OCI-LY1 (cell line): ENCODE results near the gene EYS.

Experiments
- H2AFZ ChIP-seq: fragments of 200-600 bp; sonication (generic), shearing (Covaris generic); 2 replicates; pipeline ENCODE4 v1.6.0; 2014; ENCODE audit warnings: antibody characterized with exemption, mild to moderate bottlenecking, low read length
- H3F3A ChIP-seq: fragments of 200-600 bp; sonication (generic), shearing (Covaris generic); 2 replicates; pipeline ENCODE4 v1.6.0; 2014; ENCODE audit warnings: mild to moderate bottlenecking, antibody characterized with exemption, low read length, moderate library complexity; ENCODE audit not compliant: insufficient read depth
- H3K27ac ChIP-seq: fragments of 200-600 bp; sonication (generic); 2 replicates; pipeline ENCODE4 v1.5.1; 2014; ENCODE audit warnings: low read length, mixed run types, mild to moderate bottlenecking, low read depth; ENCODE audit not compliant: poor library complexity, severe bottlenecking
- H3K27me3 ChIP-seq: fragments of 200-600 bp; sonication (generic); 2 replicates; pipeline ENCODE4 v1.6.0; 2014; ENCODE audit warnings: antibody characterized with exemption, mild to moderate bottlenecking, low read length, moderate library complexity; ENCODE audit not compliant: insufficient read depth
- H3K36me3 ChIP-seq: fragments of 200-600 bp; sonication (generic); 2 replicates; pipeline ENCODE4 v1.6.1; 2014; ENCODE audit warnings: mild to moderate bottlenecking, antibody characterized with exemption, low read length, moderate library complexity, mixed read lengths; ENCODE audit not compliant: insufficient read depth
- H3K4me1 ChIP-seq: fragments of 200-600 bp; sonication (generic); 2 replicates; pipeline ENCODE4 v1.5.1; 2014; ENCODE audit warnings: mild to moderate bottlenecking, low read length, moderate library complexity; ENCODE audit not compliant: insufficient read depth, severe bottlenecking
- H3K4me2 ChIP-seq: fragments of 200-600 bp; sonication (generic), shearing (Covaris generic); 2 replicates; pipeline ENCODE4 v1.6.1; 2014; ENCODE audit warnings: low read length
- H3K4me3 ChIP-seq: fragments of 200-600 bp; sonication (generic); 2 replicates; pipeline ENCODE4 v1.5.1; 2014; ENCODE audit warnings: low read length, low read depth, mild to moderate bottlenecking, mixed read lengths; ENCODE audit not compliant: poor library complexity, severe bottlenecking
- H3K79me2 ChIP-seq: fragments of 200-600 bp; shearing (Covaris generic); 2 replicates; pipeline ENCODE4 v1.6.1; 2016; ENCODE audit warnings: mixed run types, low read length, mixed read lengths; ENCODE audit not compliant: insufficient read depth
- H3K9ac ChIP-seq: fragments of 200-600 bp; sonication (generic), shearing (Covaris generic); 2 replicates; pipeline ENCODE4 v1.6.1; 2014; ENCODE audit warnings: mild to moderate bottlenecking, low read length, mixed read lengths
- H3K9me2 ChIP-seq: fragments of 200-600 bp; sonication (generic), shearing (Covaris generic); 2 replicates; pipeline ENCODE4 v1.6.1; 2014; ENCODE audit warnings: low read depth, mild to moderate bottlenecking, low read length, mixed read lengths
- H3K9me3 ChIP-seq: fragments of 200-600 bp; shearing (Covaris generic); 2 replicates; pipeline ENCODE4 v1.6.1; 2014; ENCODE audit warnings: low read length, mixed read lengths
- H4K20me1 ChIP-seq: fragments of 200-600 bp; sonication (generic), shearing (Covaris generic); 2 replicates; pipeline ENCODE4 v1.6.0; 2016; ENCODE audit warnings: mild to moderate bottlenecking, low read length; ENCODE audit not compliant: insufficient read depth
- CTCF ChIP-seq: fragments of 200-600 bp; sonication (generic), shearing (Covaris generic); IDR thresholded peaks from 2 replicates; pipeline ENCODE4 v1.5.1; 2017; ENCODE audit warnings: mild to moderate bottlenecking, antibody characterized with exemption, low read length, moderate library complexity, mixed read lengths
- EZH2 ChIP-seq: fragments of 200-600 bp; sonication (generic), shearing (Covaris generic); IDR thresholded peaks from 2 replicates; pipeline ENCODE4 v1.8.0; 2017; ENCODE audit warnings: borderline replicate concordance, mixed run types, mild to moderate bottlenecking, antibody characterized with exemption, low read length, moderate library complexity, mixed read lengths

EYS gene

DNA sequence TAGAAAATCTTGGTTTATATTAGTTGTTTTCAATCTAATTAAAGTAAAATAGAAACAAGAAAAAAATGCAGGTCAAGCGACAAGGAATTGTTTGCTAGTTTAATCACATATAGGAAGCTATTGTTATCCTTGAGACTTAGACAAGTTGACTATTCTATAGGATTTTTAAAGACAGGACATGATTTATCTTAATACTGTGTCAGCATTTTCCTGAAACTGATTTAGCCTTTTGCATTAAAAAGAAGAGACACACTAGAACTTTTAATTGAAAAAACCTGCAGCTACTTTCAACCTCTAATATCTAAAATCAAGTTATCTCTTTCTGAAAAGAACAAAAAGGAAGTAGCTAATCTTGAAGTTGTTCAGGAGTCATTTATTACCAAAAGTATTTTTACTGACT, 1825.2 kb downstream of the EYS start:
- H4K20me1 ChIP-seq = no peaks in the 10 kb centered on the region
- TF ChIP-seq CTCF (no peak), EZH2 (no peak)
- H3K79me2 ChIP-seq = no peaks in the 10 kb centered on the region
- H3K9me2 ChIP-seq = no peaks in the 10 kb centered on the region
- no peaks in the 10 kb centered on the region for H3K4me1 ChIP-seq
- no peak overlapping the region for H3K4me3 ChIP-seq
- no peaks in the 10 kb centered on the region for H3K27me3 ChIP-seq
- H3K27ac ChIP-seq = no peak overlapping the region
- no peak overlapping the region for H3K9ac ChIP-seq
- no peak overlapping the region for H3K4me2 ChIP-seq
- H3K9me3 ChIP-seq = no peaks in the 10 kb centered on the region
- no peak overlapping the region for H2AFZ ChIP-seq
- no peaks in the 10 kb centered on the region for H3K36me3 ChIP-seq
- no peaks in the 10 kb centered on the region for H3F3A ChIP-seq

DNA sequence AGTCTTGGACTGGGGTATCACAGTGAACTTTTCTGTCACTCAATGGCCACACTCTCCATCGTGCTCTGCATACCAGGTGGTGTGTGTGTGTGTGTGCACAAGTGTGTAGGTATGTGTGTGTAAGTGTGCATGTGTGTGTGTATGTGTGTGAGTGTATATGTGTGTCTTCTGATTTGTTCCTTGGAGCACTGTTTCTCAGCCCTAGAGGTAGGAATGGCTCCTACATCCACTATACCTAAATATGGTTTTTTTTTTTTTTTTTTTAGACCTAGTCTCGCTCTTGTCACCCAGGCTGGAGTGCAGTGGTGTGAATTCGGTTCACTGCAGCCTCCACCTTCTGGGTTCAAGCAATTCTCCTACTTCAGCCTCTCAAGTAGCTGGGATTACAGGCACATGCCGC, 1834.8 kb downstream of the EYS start:
- no peaks in the 10 kb centered on the region for H3K4me1 ChIP-seq
- no peak overlapping the region for H3K27ac ChIP-seq
- H3K4me2 ChIP-seq = no peak overlapping the region
- H3K79me2 ChIP-seq = no peaks in the 10 kb centered on the region
- no peak overlapping the region for H2AFZ ChIP-seq
- H3K9me2 ChIP-seq = no peaks in the 10 kb centered on the region
- H3K4me3 ChIP-seq = no peak overlapping the region
- H3F3A ChIP-seq = no peaks in the 10 kb centered on the region
- no peaks in the 10 kb centered on the region for H4K20me1 ChIP-seq
- no peaks in the 10 kb centered on the region for H3K9me3 ChIP-seq
- H3K36me3 ChIP-seq = no peaks in the 10 kb centered on the region
- no peak overlapping the region for H3K9ac ChIP-seq
- TF ChIP-seq EZH2 = no peak
- no peak for TF ChIP-seq CTCF
- no peaks in the 10 kb centered on the region for H3K27me3 ChIP-seq

GRCh38 chr6:63868351-63868750, 1838.7 kb downstream of the EYS start:
- H3K9me2 ChIP-seq = no peaks in the 10 kb centered on the region
- H3K27ac ChIP-seq = no peak overlapping the region
- H2AFZ ChIP-seq = no peak overlapping the region
- H3K27me3 ChIP-seq = no peaks in the 10 kb centered on the region
- TF ChIP-seq CTCF (no peak), EZH2 (no peak)
- no peak overlapping the region for H3K4me3 ChIP-seq
- no peaks in the 10 kb centered on the region for H3K9me3 ChIP-seq
- no peak overlapping the region for H3K4me2 ChIP-seq
- H3K9ac ChIP-seq = no peak overlapping the region
- no peaks in the 10 kb centered on the region for H4K20me1 ChIP-seq
- H3K79me2 ChIP-seq = no peaks in the 10 kb centered on the region
- H3K4me1 ChIP-seq = no peaks in the 10 kb centered on the region
- no peaks in the 10 kb centered on the region for H3K36me3 ChIP-seq
- H3F3A ChIP-seq = no peaks in the 10 kb centered on the region
